ENCODE data around the gene CLEC16A.

Gene CLEC16A

DNA sequence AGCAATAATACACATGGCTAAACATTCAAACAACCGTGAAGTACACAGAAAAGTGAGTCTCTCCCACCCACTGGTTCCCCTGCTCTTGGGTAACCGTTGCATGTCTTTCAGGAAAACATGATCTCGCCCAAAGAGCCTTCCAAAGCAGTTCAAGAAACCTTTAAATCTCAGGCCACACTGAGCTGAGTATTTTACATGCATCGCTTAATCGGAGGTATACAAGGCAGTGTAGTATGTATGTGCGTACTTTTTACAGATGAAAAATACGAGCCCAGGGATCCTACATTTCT lies 1.4 kb upstream of the CLEC16A start:
- H3K4me1 ChIP-seq (ENCODE audit: control insufficient read depth in 1 of 2, insufficient read depth in 1 of 2, low read depth in 1 of 2, low read length in 1 of 2), result peaks cover 62 to 80% of the 10 kb centered on the region in 2 experiments
- no peak overlapping the region for H3K27ac ChIP-seq
- H3K9me3 ChIP-seq, result no peaks in the 10 kb centered on the region
- H3K27me3 ChIP-seq, result peaks cover 6% of the 10 kb centered on the region
- no peak for TF ChIP-seq CTCF (IDR thresholded peaks at IDR 0.05)
- no peaks in the 10 kb centered on the region for H3K36me3 ChIP-seq
- peak overlapping the region; percentile 76 to 84 for H3K4me3 ChIP-seq (ENCODE audit: low read depth in 1 of 2, low read length in 1 of 2)

DNA sequence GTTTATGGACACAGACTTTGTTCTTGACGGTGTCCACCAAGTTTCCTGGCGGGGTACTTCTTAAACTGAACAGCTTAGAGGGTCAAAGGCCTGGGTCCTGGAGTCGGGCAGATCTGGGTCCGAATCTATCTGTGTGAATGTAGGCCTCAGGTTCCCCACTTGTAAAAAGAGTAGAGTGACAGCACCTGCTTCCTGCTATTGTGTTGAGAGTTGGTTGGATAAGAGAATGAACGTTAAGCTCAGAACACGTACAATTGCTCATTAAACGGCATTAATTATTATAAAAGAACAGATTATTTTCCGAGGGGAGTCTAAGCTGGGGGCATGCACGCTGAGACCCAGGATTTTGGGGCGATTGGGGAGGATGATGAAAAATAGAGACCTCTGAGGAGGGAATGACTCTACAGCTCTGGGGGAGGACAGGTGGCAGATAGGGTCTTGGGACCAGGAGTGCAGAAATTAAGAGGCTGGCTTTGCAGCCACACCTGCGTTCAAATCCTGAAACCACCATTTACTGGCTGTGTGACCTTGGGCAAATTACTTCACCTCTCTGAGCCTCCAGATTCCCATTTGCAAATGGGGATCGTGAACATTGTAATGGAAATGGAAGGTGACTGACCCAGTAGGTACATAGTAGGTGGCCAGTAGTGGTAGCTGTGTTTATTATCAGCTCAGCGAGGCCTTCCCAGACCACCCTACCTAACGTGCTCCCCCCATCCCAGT lies 862 bp downstream of the CLEC16A start:
- Histone ChIP-seq H3K9me3 (no peaks in the 10 kb centered on the region), H3K4me1 (ENCODE audit: control insufficient read depth in 1 of 2, insufficient read depth in 1 of 2, low read depth in 1 of 2, low read length in 1 of 2) (peaks cover 77 to 80% of the 10 kb centered on the region in 2 experiments), H3K27ac (peak overlapping the region; percentile 79), H3K36me3 (no peaks in the 10 kb centered on the region), H3K4me3 (ENCODE audit: low read depth in 1 of 2, low read length in 1 of 2) (peak overlapping the region; percentile 70 to 94), H3K27me3 (peaks cover 6% of the 10 kb centered on the region)
- no peak for TF ChIP-seq CTCF (IDR thresholded peaks at IDR 0.05)

DNA sequence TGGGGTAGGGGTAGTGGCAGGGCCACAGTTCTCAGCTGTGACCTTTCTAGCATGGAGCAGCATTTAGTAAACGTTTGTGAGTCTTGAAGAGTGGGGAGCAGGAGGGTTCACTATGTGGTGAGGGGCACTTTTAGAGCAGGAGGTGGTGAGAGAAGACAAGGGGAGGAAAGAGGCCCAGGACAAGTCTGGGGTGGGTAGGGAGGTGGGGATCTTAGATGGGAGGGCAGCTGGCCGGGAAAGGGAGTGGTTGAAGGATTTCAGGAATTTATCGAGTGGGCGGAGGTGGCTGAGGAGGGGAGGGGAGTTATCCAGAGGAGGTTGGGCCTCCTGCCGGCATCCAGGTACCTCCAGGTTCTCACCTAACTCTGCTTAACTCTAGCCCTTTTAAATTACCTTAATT lies 1.9 kb downstream of the CLEC16A start:
- Histone ChIP-seq H3K36me3 (no peaks in the 10 kb centered on the region), H3K27ac (no peak overlapping the region), H3K9me3 (no peaks in the 10 kb centered on the region), H3K4me3 (ENCODE audit: low read depth in 1 of 2, low read length in 1 of 2) (no peak overlapping the region), H3K4me1 (ENCODE audit: control insufficient read depth in 1 of 2, insufficient read depth in 1 of 2, low read depth in 1 of 2, low read length in 1 of 2) (peaks cover 79 to 84% of the 10 kb centered on the region in 2 experiments), H3K27me3 (peaks cover 2% of the 10 kb centered on the region)
- TF ChIP-seq CTCF (IDR thresholded peaks at IDR 0.05), result no peak

DNA sequence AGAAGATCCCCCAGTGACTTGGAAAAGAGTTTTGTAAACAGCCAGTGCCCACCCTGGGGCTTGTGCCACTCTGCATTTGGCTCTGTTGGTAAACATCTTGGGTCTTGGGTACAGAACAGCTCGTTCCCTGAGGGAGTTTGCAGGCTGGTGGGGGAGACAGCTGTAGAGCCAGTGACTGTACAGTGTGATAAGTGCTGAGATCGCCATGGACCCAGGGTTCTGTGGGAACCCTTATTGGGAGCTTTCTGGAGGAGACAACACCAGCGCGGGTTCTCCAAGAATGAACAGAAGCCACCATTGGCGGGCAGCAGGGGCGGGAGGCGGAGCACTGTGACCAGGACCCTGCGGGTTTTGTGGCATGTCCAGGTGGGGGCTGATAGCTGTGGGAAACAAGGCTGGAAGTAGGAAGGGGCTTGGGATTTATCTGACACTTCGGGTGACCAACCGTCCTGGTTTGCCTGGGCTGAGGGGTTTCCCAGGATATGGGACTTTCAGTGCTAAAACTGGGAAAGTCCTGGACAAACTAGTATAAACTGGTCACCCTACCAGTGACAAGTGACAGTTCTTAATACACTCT lies 2.9 kb downstream of the CLEC16A start:
- H3K4me3 ChIP-seq (ENCODE audit: low read depth in 1 of 2, low read length in 1 of 2), result no peak overlapping the region
- no peaks in the 10 kb centered on the region for H3K27me3 ChIP-seq
- H3K9me3 ChIP-seq, result no peaks in the 10 kb centered on the region
- no peaks in the 10 kb centered on the region for H3K36me3 ChIP-seq
- H3K4me1 ChIP-seq (ENCODE audit: control insufficient read depth in 1 of 2, insufficient read depth in 1 of 2, low read depth in 1 of 2, low read length in 1 of 2), result peaks cover 71 to 79% of the 10 kb centered on the region in 2 experiments
- H3K27ac ChIP-seq, result no peak overlapping the region
- no peak for TF ChIP-seq CTCF (IDR thresholded peaks at IDR 0.05)

DNA sequence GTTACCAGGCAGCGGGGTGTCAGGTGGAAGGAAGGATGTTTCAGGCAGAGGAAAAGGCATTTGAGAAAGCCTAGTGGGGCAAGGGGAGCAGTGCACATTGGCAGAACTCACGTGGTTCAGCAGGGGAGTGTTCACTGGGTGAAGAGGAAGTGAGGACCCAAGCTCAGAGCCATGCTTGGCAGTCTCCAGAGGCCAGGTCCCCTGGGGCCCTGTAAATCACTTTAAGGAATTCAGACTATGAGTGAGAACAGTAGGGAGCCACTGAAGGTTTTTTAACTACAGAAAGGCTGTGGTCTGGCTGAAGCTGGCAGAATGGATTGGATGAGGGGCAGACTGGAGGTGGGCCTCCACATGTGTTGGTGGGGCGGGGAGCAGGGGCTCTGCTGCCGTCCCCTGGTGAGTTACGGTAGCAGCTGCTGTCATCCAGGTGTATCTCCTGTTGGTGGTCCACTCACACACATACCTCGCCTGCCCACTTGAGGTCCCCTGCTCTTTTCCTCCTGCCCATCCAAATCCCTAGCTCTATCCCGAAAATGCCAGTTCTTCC lies 5.1 kb downstream of the CLEC16A start:
- H3K27me3 ChIP-seq, result no peaks in the 10 kb centered on the region
- no peaks in the 10 kb centered on the region for H3K9me3 ChIP-seq
- no peaks in the 10 kb centered on the region for H3K36me3 ChIP-seq
- peak; percentile 84 for TF ChIP-seq CTCF (IDR thresholded peaks at IDR 0.05)
- peaks cover 60 to 69% of the 10 kb centered on the region in 2 experiments for H3K4me1 ChIP-seq (ENCODE audit: control insufficient read depth in 1 of 2, insufficient read depth in 1 of 2, low read depth in 1 of 2, low read length in 1 of 2)
- peak overlapping the region; percentile 78 for H3K27ac ChIP-seq
- peak overlapping the region in 1 of 2 experiments; percentile 10 for H3K4me3 ChIP-seq (ENCODE audit: low read depth in 1 of 2, low read length in 1 of 2)

Measured in neutrophil (primary cell).